ENCODE results near the gene ATAD1.
"Not testable (repeated sequence)": the region's sequence is repeated elsewhere in the genome, so short reads cannot be mapped to it uniquely, and the experiment has no call there.

ATAD1 gene

GRCh38 chr10:87861566-87861952, 43.5 kb upstream of the ATAD1 start:
- peaks cover 23% of the 10 kb centered on the region for H3K4me1 ChIP-seq (ENCODE audit: control insufficient read depth, low read length)
- H3K79me2 ChIP-seq (ENCODE audit: control insufficient read depth, low read length), result peaks cover 59% of the 10 kb centered on the region
- peaks cover 11% of the 10 kb centered on the region for H3F3A ChIP-seq (ENCODE audit: control insufficient read depth, insufficient read depth)
- peaks cover 4% of the 10 kb centered on the region; the same call in 1 of the 2 replicates for H3K9me3 ChIP-seq (ENCODE audit: control insufficient read depth, insufficient read depth, low read length)
- H3K27me3 ChIP-seq (ENCODE audit: control insufficient read depth, low read length), result no peaks in the 10 kb centered on the region
- peak overlapping the region; percentile 85 for H3K4me2 ChIP-seq (ENCODE audit: low read length)
- H3K9me2 ChIP-seq (replicated peaks; ENCODE audit: control insufficient read depth, low read length), result no peaks in the 10 kb centered on the region
- H3K36me3 ChIP-seq (ENCODE audit: control insufficient read depth, low read length), result peaks cover 31% of the 10 kb centered on the region
- peaks cover 22% of the 10 kb centered on the region for H4K20me1 ChIP-seq (ENCODE audit: control insufficient read depth, insufficient read depth, low read depth, low read length)
- H3K4me3 ChIP-seq (ENCODE audit: low read length), result peak overlapping the region; percentile 91
- H3K27ac ChIP-seq (ENCODE audit: low read depth, low read length), result peak overlapping the region; percentile 89
- TF ChIP-seq EZH2phosphoT487 (IDR thresholded peaks at IDR 0.05; ENCODE audit: borderline replicate concordance, low read length) (no peak), CTCF (IDR thresholded peaks at IDR 0.05; ENCODE audit: low read depth, low read length, poor library complexity, severe bottlenecking) (no peak)

- Histone ChIP-seq H3K27ac (ENCODE audit: low read depth, low read length) (peak overlapping the region; percentile 89), H3K4me1 (ENCODE audit: control insufficient read depth, low read length) (peaks cover 23% of the 10 kb centered on the region), H3K79me2 (ENCODE audit: control insufficient read depth, low read length) (peaks cover 52% of the 10 kb centered on the region), H3K27me3 (ENCODE audit: control insufficient read depth, low read length) (no peaks in the 10 kb centered on the region), H3K9me2 (replicated peaks; ENCODE audit: control insufficient read depth, low read length) (no peaks in the 10 kb centered on the region), H3F3A (ENCODE audit: control insufficient read depth, insufficient read depth) (peaks cover 11% of the 10 kb centered on the region), H3K36me3 (ENCODE audit: control insufficient read depth, low read length) (peaks cover 24% of the 10 kb centered on the region), H3K4me3 (ENCODE audit: low read length) (peak overlapping the region; percentile 91), H3K9me3 (ENCODE audit: control insufficient read depth, insufficient read depth, low read length) (peaks cover 6% of the 10 kb centered on the region; the same call in 1 of the 2 replicates), H4K20me1 (ENCODE audit: control insufficient read depth, insufficient read depth, low read depth, low read length) (peaks cover 16% of the 10 kb centered on the region; the same call in 1 of the 2 replicates), H3K4me2 (ENCODE audit: low read length) (peak overlapping the region; percentile 85)
- no peak for TF ChIP-seq CTCF (IDR thresholded peaks at IDR 0.05; ENCODE audit: low read depth, low read length, poor library complexity, severe bottlenecking)
- TF ChIP-seq EZH2phosphoT487 (IDR thresholded peaks at IDR 0.05; ENCODE audit: borderline replicate concordance, low read length), result no peak
Observed at GRCh38 chr10:87860816-87861403, 42.9 kb upstream of the ATAD1 start.

- H3K4me3 ChIP-seq (ENCODE audit: low read length), result peak overlapping the region; percentile 91
- H4K20me1 ChIP-seq (ENCODE audit: control insufficient read depth, insufficient read depth, low read depth, low read length), result peaks cover 9% of the 10 kb centered on the region; the same call in 1 of the 2 replicates
- peaks cover 46% of the 10 kb centered on the region for H3K79me2 ChIP-seq (ENCODE audit: control insufficient read depth, low read length)
- H3K36me3 ChIP-seq (ENCODE audit: control insufficient read depth, low read length), result peaks cover 18% of the 10 kb centered on the region
- peak overlapping the region; percentile 85 for H3K4me2 ChIP-seq (ENCODE audit: low read length)
- TF ChIP-seq CTCF (IDR thresholded peaks at IDR 0.05; ENCODE audit: low read depth, low read length, poor library complexity, severe bottlenecking) (peak; percentile 79), EZH2phosphoT487 (IDR thresholded peaks at IDR 0.05; ENCODE audit: borderline replicate concordance, low read length) (no peak)
- H3K9me3 ChIP-seq (ENCODE audit: control insufficient read depth, insufficient read depth, low read length), result peaks cover 6% of the 10 kb centered on the region; the same call in 1 of the 2 replicates
- no peaks in the 10 kb centered on the region for H3K9me2 ChIP-seq (replicated peaks; ENCODE audit: control insufficient read depth, low read length)
- H3K27ac ChIP-seq (ENCODE audit: low read depth, low read length), result peak overlapping the region; percentile 89
- peaks cover 26% of the 10 kb centered on the region for H3K4me1 ChIP-seq (ENCODE audit: control insufficient read depth, low read length)
- H3K27me3 ChIP-seq (ENCODE audit: control insufficient read depth, low read length), result no peaks in the 10 kb centered on the region
- H3F3A ChIP-seq (ENCODE audit: control insufficient read depth, insufficient read depth), result peaks cover 11% of the 10 kb centered on the region
Observed at GRCh38 chr10:87860156-87860795, 42.2 kb upstream of the ATAD1 start.

- H4K20me1 ChIP-seq (ENCODE audit: control insufficient read depth, insufficient read depth, low read depth, low read length); H3K36me3 ChIP-seq (ENCODE audit: control insufficient read depth, low read length); H3F3A ChIP-seq (ENCODE audit: control insufficient read depth, insufficient read depth); H3K4me3 ChIP-seq (ENCODE audit: low read length); H3K27ac ChIP-seq (ENCODE audit: low read depth, low read length); H3K9me3 ChIP-seq (ENCODE audit: control insufficient read depth, insufficient read depth, low read length); H3K79me2 ChIP-seq (ENCODE audit: control insufficient read depth, low read length); H3K9me2 ChIP-seq (replicated peaks; ENCODE audit: control insufficient read depth, low read length); H3K4me2 ChIP-seq (ENCODE audit: low read length); H3K27me3 ChIP-seq (ENCODE audit: control insufficient read depth, low read length): not testable (repeated sequence)
- peaks cover 23% of the 10 kb centered on the region for H3K4me1 ChIP-seq (ENCODE audit: control insufficient read depth, low read length)
Observed at GRCh38 chr10:87855665-87856064, 37.6 kb upstream of the ATAD1 start.

DNA sequence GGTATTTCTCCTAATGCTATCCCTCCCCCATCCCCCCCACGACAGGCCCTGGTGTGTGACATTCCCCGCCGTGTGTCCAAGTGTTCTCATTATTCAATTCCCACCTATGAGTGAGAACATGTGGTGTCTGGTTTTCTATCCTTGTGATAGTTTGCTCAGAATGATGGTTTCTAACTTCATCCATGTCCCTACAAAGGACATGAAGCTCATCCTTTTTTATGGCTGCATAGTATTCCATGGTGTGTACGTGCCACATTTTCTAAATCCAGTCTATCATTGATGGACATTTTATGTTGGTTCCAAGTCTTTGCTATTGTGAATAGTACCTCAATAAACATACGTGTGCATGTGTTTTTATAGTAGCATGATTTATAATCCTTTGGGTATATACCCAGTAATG, 37.2 kb upstream of the ATAD1 start:
- not testable (repeated sequence) for H3K9me3 ChIP-seq (ENCODE audit: control insufficient read depth, insufficient read depth, low read length)

More for the DNA sequence above, 37.2 kb upstream of the ATAD1 start:
- H3K4me1 ChIP-seq (ENCODE audit: control insufficient read depth, low read length), result peaks cover 21% of the 10 kb centered on the region
- H3K4me2 ChIP-seq (ENCODE audit: low read length); H3K9me2 ChIP-seq (replicated peaks; ENCODE audit: control insufficient read depth, low read length); H4K20me1 ChIP-seq (ENCODE audit: control insufficient read depth, insufficient read depth, low read depth, low read length); H3K4me3 ChIP-seq (ENCODE audit: low read length); H3K27ac ChIP-seq (ENCODE audit: low read depth, low read length); H3K79me2 ChIP-seq (ENCODE audit: control insufficient read depth, low read length); H3F3A ChIP-seq (ENCODE audit: control insufficient read depth, insufficient read depth); H3K36me3 ChIP-seq (ENCODE audit: control insufficient read depth, low read length); H3K27me3 ChIP-seq (ENCODE audit: control insufficient read depth, low read length): not testable (repeated sequence)
